IMR-90 (cell line): Measurements from ENCODE around the gene CAND2. TPM values are rescaled to one million over a fixed set of nuclear protein-coding genes. Genes with fewer than 3 reads are reported as not detected.
"Not testable (repeated sequence)": the region's sequence is repeated elsewhere in the genome, so short reads cannot be mapped to it uniquely, and the experiment has no call there.

Experiments used
- ATAC-seq: fragments of 200-7000 bp; cut with Tn5 transposase; 2 replicates; pipeline ENCODE4 v1.9.1; 2020; ENCODE audit warnings: low read depth, mild to moderate bottlenecking, moderate library complexity
- BruUV-seq: library from RNA; stranded (reverse); fragments of 400-500 nt; replicated peaks from 2 replicates; lab custom pipeline; 2021; lab: Mats Ljungman, UMichigan
- CTCF ChIA-PET: fragments of 300-600 bp; formaldehyde crosslinking; extraction: SDS; loops from one replicate; lab custom pipeline; 2021; ENCODE audit warnings: antibody characterized with exemption; lab: Yijun Ruan, JAX
- POLR2A ChIA-PET: fragments of 300-600 bp; sonication (Branson Sonifier 250); formaldehyde crosslinking; loops from one replicate; lab custom pipeline; 2022; ENCODE audit warnings: antibody characterized with exemption; ENCODE audit not compliant: unreplicated experiment; lab: Charles Lee
- DNase-seq: peaks from one replicate; pipeline ENCODE4 v3.0.0; 2013
- H2AFZ ChIP-seq: replicated peaks from 2 replicates; pipeline ENCODE3; 2013; ENCODE audit warnings: low read length, mild to moderate bottlenecking; ENCODE audit not compliant: poor library complexity
- H2AK5ac ChIP-seq: 2 replicates; pipeline ENCODE4 v1.6.1; 2013; ENCODE audit warnings: low read depth, low read length, inconsistent platforms
- H2AK9ac ChIP-seq: replicated peaks from 2 replicates; pipeline ENCODE3; 2013; ENCODE audit warnings: mild to moderate bottlenecking, low read depth, low read length, moderate library complexity; ENCODE audit not compliant: poor library complexity
- H2BK120ac ChIP-seq: 2 replicates; pipeline ENCODE4 v1.6.1; 2013; ENCODE audit warnings: low read depth, low read length, inconsistent platforms
- H2BK15ac ChIP-seq: 3 replicates; pipeline ENCODE4 v1.6.1; 2013; ENCODE audit warnings: low read depth, low read length, inconsistent platforms
- H2BK20ac ChIP-seq: 2 replicates; pipeline ENCODE4 v1.6.1; 2013; ENCODE audit warnings: low read depth, mild to moderate bottlenecking, inconsistent platforms, low read length, moderate library complexity
- H2BK5ac ChIP-seq: 2 replicates; pipeline ENCODE4 v1.6.1; 2013; ENCODE audit warnings: mild to moderate bottlenecking, low read depth, low read length, inconsistent platforms; ENCODE audit not compliant: poor library complexity, severe bottlenecking
- H3K14ac ChIP-seq: replicated peaks from 2 replicates; pipeline ENCODE4 v1.6.1; 2013; ENCODE audit warnings: low read depth, low read length, inconsistent platforms
- H3K18ac ChIP-seq: 2 replicates; pipeline ENCODE4 v1.6.1; 2013; ENCODE audit warnings: low read depth, low read length, control low read depth
- H3K23ac ChIP-seq: 2 replicates; pipeline ENCODE4 v1.6.1; 2013; ENCODE audit warnings: low read depth, low read length, inconsistent platforms
- H3K27ac ChIP-seq: 2 replicates; pipeline ENCODE4 v1.5.1; 2013; ENCODE audit warnings: mild to moderate bottlenecking, control low read depth, low read length; ENCODE audit not compliant: insufficient read depth
- H3K27me3 ChIP-seq: 2 replicates; pipeline ENCODE4 v1.6.1; 2013; ENCODE audit warnings: low read length; ENCODE audit not compliant: control insufficient read depth, insufficient read depth
- H3K36me3 ChIP-seq: 2 replicates; pipeline ENCODE4 v1.6.1; 2013; ENCODE audit warnings: low read length, mixed read lengths; ENCODE audit not compliant: control insufficient read depth, insufficient read depth
- H3K4ac ChIP-seq: 2 replicates; pipeline ENCODE4 v1.6.1; 2013; ENCODE audit warnings: low read depth, low read length, inconsistent platforms
- H3K4me1 ChIP-seq: 2 replicates; pipeline ENCODE4 v1.6.1; 2013; ENCODE audit warnings: low read length, mixed read lengths; ENCODE audit not compliant: control insufficient read depth, insufficient read depth
- H3K4me2 ChIP-seq: 2 replicates; pipeline ENCODE4 v1.6.1; 2013; ENCODE audit warnings: low read depth, mild to moderate bottlenecking, control low read depth, low read length, moderate library complexity
- H3K4me3 ChIP-seq: 2 replicates; pipeline ENCODE4 v1.5.1; 2013; ENCODE audit warnings: low read depth, mild to moderate bottlenecking, control low read depth, low read length, moderate library complexity; ENCODE audit not compliant: insufficient read depth
- H3K56ac ChIP-seq: 2 replicates; pipeline ENCODE4 v1.6.1; 2013; ENCODE audit warnings: low read length, inconsistent platforms; ENCODE audit not compliant: insufficient read depth; ENCODE audit errors: extremely low read depth
- H3K79me1 ChIP-seq, 2 experiments: 2 replicates each; pipeline ENCODE4 v1.6.1; 2013; ENCODE audit warnings: low read length in 2 of 2, inconsistent platforms in 1 of 2, low read depth in 1 of 2
- H3K9ac ChIP-seq: 2 replicates; pipeline ENCODE4 v1.6.1; 2013; ENCODE audit warnings: low read depth, low read length, control low read depth
- H3K9me1 ChIP-seq: 2 replicates; pipeline ENCODE4 v1.6.1; 2013; ENCODE audit warnings: low read length, inconsistent platforms; ENCODE audit not compliant: insufficient read depth
- H3K9me3 ChIP-seq: 2 replicates; pipeline ENCODE4 v1.6.1; 2013; ENCODE audit warnings: low read length; ENCODE audit not compliant: control insufficient read depth, insufficient read depth
- H4K20me1 ChIP-seq: 2 replicates; pipeline ENCODE4 v1.6.1; 2013; ENCODE audit warnings: low read length, inconsistent platforms; ENCODE audit not compliant: insufficient read depth
- H4K5ac ChIP-seq: 2 replicates; pipeline ENCODE4 v1.6.1; 2013; ENCODE audit warnings: mild to moderate bottlenecking, low read depth, low read length, control low read depth
- H4K8ac ChIP-seq, 2 experiments: 2 replicates each; pipeline ENCODE4 v1.6.1; 2013; ENCODE audit warnings: low read depth in 2 of 2, low read length in 2 of 2, control low read depth in 1 of 2, inconsistent platforms in 1 of 2
- H4K91ac ChIP-seq: 2 replicates; pipeline ENCODE4 v1.6.1; 2013; ENCODE audit warnings: low read depth, low read length, inconsistent platforms; ENCODE audit not compliant: insufficient read depth
- RAD21 ChIP-seq: IDR thresholded peaks from 2 replicates; pipeline ENCODE4 v1.6.1; 2012; ENCODE audit warnings: low read length, improper control_type of control experiment
- WGBS, 2 experiments: methylation state at CpG; one replicate each; pipeline versions ENCODE4 v1.1.5 to v1.1.7; 2013; ENCODE audit warnings: missing lambda C conversion rate in 2 of 2; ENCODE audit not compliant: insufficient read length in 1 of 2; ENCODE audit errors: extremely low coverage in 2 of 2; 5-methylcytosine and 5-hydroxymethylcytosine counted together
- dilution Hi-C: fragments of 300-500 bp; cut with HindIII; formaldehyde crosslinking; loops from one replicate; pipeline ENCODE4 v1.14.3; 2018; ENCODE audit warnings: low sequenced_read_pairs; ENCODE audit not compliant: unreplicated experiment
- in situ Hi-C: fragments of 300-500 bp; cut with MboI; formaldehyde crosslinking; loops from 3 replicates; pipeline ENCODE4 v1.14.3; 2019; ENCODE audit warnings: low sequenced_read_pairs, inconsistent platforms, mixed read lengths
- intact Hi-C: fragments of 100-400 bp; cut with micrococcal nuclease; formaldehyde crosslinking; loops from 2 replicates; pipeline ENCODE4 v1.10.0; 2022
- polyA plus RNA-seq, 3 experiments: library from polyadenylated mRNA; depleted of rRNA; stranded (reverse); fragments of >200 nt; gene quantifications; 2 replicates each; pipeline ENCODE4 v1.2.3, GENCODE V29; 2012; ENCODE audit warnings: low replicate concordance in 1 of 3
- total RNA-seq: library from RNA; depleted of rRNA; stranded (reverse); fragments of >200 nt; gene quantifications from 2 replicates; pipeline ENCODE4 v1.2.3, GENCODE V29; 2012
- TF ChIP-seq, protein P1 (sequence below): fragments of 150-350 bp; IDR thresholded peaks from 2 replicates; pipeline ENCODE4 v1.6.1; 2016; ENCODE audit warnings: low read depth, mild to moderate bottlenecking, low read length, moderate library complexity, borderline replicate concordance

The CAND2 gene
- total and polyA plus RNA-seq, 2 of the 4 experiments (the other 2 are of a cell fraction) = 2.9 to 4.9 TPM

- ChIA-PET CTCF (no interaction called here), POLR2A (no interaction called here)
- no peak for DNase-seq
Observed at GRCh38 chr3:12775226-12775625, 21.3 kb upstream of the CAND2 start.

DNA sequence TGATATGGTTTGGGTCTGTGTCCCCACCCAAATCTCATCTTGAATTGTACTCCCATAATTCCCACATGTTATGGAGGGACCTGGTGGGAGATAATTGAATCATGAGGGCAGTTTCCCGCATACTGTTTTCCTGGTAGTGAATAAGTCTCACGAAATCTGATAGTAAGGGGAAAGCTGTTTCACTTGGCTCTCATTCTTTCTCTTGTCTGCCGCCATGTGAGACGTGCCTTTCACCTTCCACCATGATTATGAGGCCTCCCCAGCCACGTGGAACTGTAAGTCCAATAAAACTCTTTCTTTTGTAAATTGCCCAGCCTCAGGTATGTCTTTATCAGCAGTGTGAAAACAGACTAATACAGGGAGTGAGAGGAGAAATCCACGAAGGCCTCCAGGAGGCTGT, 20.5 kb upstream of the CAND2 start:
- H4K91ac ChIP-seq, H2BK20ac ChIP-seq, DNase-seq, in situ Hi-C loops, H4K5ac ChIP-seq, H3K4me1 ChIP-seq, H3K9me1 ChIP-seq, H3K4me2 ChIP-seq, ATAC-seq, H3K4ac ChIP-seq, H3K79me1 ChIP-seq, H3K4me3 ChIP-seq, H3K27ac ChIP-seq, CTCF ChIA-PET, dilution Hi-C loops, H2BK15ac ChIP-seq, H3K36me3 ChIP-seq, H4K20me1 ChIP-seq, H3K9me3 ChIP-seq, BruUV-seq, H3K14ac ChIP-seq, H3K18ac ChIP-seq, H3K56ac ChIP-seq, H2AK5ac ChIP-seq, H4K8ac ChIP-seq, POLR2A ChIA-PET, H2AFZ ChIP-seq, intact Hi-C loops, H2BK5ac ChIP-seq, H3K23ac ChIP-seq, H2BK120ac ChIP-seq, H3K9ac ChIP-seq, H2AK9ac ChIP-seq: not testable (repeated sequence)
- H3K27me3 ChIP-seq = peaks cover 10% of the 10 kb centered on the region
- WGBS, 2 experiments = no CpG with 5 or more reads among the region's 6 CpGs

More at GRCh38 chr3:12775226-12775625, 21.3 kb upstream of the CAND2 start:
- no peak for ATAC-seq
- Histone ChIP-seq H3K9me1 (no peaks in the 10 kb centered on the region), H3K9ac (no peak overlapping the region), H2AFZ (no peak overlapping the region), H3K27ac (no peak overlapping the region), H4K5ac (no peak overlapping the region), H3K36me3 (no peaks in the 10 kb centered on the region), H2BK5ac (no peak overlapping the region), H2AK5ac (no peak overlapping the region), H3K79me1 (no peaks in the 10 kb centered on the region), H3K4me1 (no peaks in the 10 kb centered on the region), H3K56ac (no peak overlapping the region), H4K8ac (no peak overlapping the region), H2BK20ac (no peak overlapping the region), H4K20me1 (no peaks in the 10 kb centered on the region), H3K4me3 (no peak overlapping the region), H3K27me3 (peaks cover 10% of the 10 kb centered on the region), H3K9me3 (peaks cover 2% of the 10 kb centered on the region; the same call in 1 of the 2 replicates), H3K18ac (no peak overlapping the region), H3K23ac (no peak overlapping the region), H2BK120ac (no peak overlapping the region), H2BK15ac (no peak overlapping the region), H3K4ac (no peak overlapping the region), H3K14ac (no peak overlapping the region), H3K4me2 (no peak overlapping the region), H2AK9ac (no peak overlapping the region), H4K91ac (no peak overlapping the region)
- TF ChIP-seq, protein P1, sequence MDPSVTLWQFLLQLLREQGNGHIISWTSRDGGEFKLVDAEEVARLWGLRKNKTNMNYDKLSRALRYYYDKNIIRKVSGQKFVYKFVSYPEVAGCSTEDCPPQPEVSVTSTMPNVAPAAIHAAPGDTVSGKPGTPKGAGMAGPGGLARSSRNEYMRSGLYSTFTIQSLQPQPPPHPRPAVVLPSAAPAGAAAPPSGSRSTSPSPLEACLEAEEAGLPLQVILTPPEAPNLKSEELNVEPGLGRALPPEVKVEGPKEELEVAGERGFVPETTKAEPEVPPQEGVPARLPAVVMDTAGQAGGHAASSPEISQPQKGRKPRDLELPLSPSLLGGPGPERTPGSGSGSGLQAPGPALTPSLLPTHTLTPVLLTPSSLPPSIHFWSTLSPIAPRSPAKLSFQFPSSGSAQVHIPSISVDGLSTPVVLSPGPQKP = no peak
- TF ChIP-seq RAD21 = no peak
- WGBS, 2 experiments = no CpG with 5 or more reads among the region's 1 CpG
- dilution Hi-C loops = no loop called here
- BruUV-seq = no TSS peak
- intact Hi-C loops = no loop called here
- in situ Hi-C loops = no loop called here
